ENCODE measurements around the gene LSG1.

LSG1 gene

DNA sequence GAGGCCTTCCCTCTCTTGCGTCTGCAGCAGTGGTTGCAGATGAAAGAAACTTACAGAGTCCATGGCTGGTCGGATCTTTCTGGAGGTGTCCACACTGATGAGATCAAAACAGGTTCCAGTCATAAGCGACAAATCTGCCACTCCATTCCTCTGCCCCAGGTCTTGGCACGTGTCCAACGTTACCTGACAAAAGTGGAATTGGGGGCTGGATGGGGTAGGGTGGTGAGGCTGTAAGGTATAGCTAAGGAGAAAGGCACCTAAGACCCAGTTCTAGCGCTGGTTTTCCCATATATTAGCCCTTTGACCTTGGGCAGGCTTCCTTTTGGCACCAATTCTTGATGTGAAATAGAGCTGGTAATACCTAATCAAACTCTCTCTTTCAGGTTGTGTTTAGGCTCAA, 24.7 kb upstream of the LSG1 start:
- TF ChIP-seq, protein P1, sequence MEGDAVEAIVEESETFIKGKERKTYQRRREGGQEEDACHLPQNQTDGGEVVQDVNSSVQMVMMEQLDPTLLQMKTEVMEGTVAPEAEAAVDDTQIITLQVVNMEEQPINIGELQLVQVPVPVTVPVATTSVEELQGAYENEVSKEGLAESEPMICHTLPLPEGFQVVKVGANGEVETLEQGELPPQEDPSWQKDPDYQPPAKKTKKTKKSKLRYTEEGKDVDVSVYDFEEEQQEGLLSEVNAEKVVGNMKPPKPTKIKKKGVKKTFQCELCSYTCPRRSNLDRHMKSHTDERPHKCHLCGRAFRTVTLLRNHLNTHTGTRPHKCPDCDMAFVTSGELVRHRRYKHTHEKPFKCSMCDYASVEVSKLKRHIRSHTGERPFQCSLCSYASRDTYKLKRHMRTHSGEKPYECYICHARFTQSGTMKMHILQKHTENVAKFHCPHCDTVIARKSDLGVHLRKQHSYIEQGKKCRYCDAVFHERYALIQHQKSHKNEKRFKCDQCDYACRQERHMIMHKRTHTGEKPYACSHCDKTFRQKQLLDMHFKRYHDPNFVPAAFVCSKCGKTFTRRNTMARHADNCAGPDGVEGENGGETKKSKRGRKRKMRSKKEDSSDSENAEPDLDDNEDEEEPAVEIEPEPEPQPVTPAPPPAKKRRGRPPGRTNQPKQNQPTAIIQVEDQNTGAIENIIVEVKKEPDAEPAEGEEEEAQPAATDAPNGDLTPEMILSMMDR (IDR thresholded peaks at IDR 0.05; ENCODE audit: low read depth, low read length), result no peak

DNA sequence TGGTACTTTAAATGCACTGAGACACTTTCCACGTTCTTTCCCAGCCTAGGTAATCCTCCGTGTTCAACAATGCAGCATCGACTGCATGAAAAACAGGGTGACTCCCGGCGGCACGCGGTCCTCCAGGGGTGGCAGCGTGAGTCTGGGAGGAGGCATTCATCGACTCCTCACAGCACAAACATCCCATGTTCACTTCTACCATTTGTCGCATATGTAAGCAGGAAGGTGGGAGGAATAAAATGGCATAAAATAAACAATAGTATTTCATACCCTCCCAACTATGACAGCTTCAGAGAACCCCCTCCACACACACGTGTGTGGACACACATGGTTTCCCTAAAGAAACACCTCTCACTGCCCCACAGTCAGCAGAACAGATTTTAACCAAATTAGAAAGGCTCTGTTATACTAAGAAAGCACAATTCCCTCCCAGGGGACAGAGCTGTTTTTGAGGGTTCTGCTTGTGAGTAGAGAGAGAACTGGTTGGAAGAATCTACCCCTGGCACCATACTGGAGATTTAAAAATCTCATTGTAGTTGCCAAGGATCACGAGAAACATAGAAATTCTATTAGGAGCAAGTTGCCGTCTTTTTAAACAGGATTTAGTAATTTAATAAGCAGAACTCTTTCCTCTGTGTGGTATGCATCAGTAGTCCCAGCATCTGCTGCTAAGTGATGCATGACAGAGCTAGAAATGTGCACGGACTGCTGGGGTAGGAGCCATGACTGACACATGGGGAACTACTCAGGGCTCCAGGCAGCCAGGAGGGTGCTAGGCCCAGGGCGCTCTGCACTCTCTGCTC, 19.7 kb upstream of the LSG1 start:
- TF ChIP-seq, protein P1 (IDR thresholded peaks at IDR 0.05; ENCODE audit: low read depth, low read length), result no peak
- no peak overlapping the region for H3K4me3 ChIP-seq (ENCODE audit: low read depth, low read length)

More for the DNA sequence above, 24.7 kb upstream of the LSG1 start:
- H3K4me3 ChIP-seq (ENCODE audit: low read depth, low read length), result no peak overlapping the region

DNA sequence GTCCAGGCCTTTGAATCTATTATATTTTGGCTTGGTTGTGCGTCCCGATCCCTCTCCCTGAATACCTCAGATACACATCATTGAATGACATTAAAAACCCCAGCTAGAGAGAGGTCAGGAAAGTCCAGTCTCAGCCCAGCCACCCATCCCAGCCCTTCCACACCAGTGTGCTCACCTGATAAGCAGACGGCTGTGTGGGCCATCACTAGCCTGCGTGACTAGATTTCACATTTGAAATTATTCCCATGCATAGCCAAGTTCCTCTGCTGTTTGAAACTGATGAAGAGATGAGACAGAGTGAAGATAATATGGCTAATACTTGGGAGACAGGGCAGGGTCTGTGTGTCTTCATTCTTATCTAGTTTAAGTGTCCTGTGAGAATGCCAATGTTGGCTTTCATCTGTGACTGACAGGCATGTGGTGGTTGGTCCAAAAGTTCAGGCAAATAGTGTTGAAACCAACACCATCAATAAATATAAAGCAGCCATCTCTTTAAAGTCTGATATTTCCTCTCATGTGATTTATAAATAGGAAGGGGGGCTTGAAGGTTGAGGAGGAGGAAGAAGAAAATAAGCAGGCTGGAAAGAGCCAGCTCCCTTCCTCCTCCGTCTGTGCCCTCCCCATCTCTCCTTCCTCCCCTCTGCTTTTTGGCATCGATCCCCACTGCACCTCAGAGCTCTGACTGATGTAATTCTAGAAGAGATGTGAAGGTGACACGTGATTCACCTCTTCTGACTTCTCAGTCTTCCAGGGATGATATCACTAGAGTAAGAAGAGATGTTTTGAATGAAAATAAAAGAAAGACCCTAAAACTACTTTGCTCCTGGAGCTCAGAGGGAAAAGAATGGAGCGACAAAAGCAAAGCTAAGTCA, 18.7 kb upstream of the LSG1 start:
- H3K4me3 ChIP-seq (ENCODE audit: low read depth, low read length), result no peak overlapping the region
- TF ChIP-seq, protein P1 (IDR thresholded peaks at IDR 0.05; ENCODE audit: low read depth, low read length), result no peak

DNA sequence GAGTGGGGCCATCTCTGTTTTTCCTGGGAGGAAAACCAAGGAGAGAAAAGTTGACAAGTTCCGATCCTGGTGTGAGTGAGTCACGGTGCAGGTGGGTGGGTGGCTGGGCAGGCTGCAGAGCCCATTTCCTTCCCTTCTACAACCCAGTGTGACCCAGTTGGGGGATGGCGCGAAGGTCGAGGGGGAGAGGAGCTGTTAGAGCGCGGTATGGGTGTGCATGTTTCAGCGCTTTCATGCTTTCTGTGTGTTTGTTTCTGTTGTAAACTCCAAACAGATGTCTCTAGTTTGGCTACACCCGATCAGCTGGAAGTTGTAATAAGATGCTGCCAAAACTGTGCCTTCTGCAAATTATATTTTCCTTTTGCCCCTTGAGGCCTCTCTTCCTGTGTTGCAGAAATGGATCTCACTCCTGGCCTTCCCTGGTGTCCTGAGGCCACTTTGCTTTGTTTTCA, 17.5 kb upstream of the LSG1 start:
- TF ChIP-seq, protein P1 (IDR thresholded peaks at IDR 0.05; ENCODE audit: low read depth, low read length), result no peak

DNA sequence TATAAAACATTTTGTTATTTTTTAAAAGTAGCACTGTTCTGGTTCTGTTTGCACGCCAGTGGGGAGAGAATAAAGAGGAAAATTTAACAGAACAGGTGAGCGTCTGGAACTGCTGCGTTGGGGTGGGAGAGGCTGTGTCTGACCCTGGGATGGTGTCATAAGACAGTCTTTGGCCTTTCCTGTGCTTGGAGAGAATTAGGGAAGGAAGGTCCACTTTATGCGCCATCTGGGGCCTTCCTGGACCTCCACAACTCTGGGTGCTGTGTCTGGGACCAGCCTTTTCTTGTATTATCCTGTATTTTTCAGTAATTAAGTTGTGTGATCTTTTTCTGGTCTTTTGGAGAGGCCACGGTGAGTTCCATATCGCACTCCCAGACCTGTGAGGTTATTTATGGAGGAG, 17.0 kb upstream of the LSG1 start:
- H3K4me3 ChIP-seq (ENCODE audit: low read depth, low read length), result peak overlapping the region; percentile 84

More for the DNA sequence above, 17.5 kb upstream of the LSG1 start:
- H3K4me3 ChIP-seq (ENCODE audit: low read depth, low read length), result peak overlapping the region; percentile 21

DNA sequence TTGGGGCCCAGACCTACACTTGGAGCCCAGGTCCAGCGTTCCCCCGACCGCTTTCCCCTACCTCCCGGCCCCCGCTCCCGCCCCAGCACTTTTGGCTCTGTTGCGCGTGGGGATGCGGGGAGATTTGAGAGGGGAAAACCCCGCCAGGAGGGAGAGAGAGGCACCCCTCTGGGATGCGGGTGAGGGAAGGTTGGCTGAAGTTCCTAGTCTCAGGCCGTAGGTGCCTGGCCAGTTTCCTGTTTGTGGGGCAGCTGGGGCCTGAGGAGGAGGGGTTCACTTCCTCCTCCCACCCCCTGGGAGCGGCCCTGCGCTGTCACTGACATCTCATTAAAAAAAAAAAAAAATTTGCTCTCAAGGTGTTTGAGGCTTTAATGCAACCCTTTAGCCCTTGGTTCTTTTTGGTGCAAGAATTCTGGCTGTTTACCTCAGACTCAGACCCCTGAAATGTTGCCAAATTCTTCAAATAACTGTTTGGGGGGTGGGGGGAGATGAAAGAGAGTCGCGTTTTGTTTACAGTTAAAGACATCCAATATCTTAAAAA, 16.3 kb upstream of the LSG1 start:
- H3K4me3 ChIP-seq (ENCODE audit: low read depth, low read length), result peak overlapping the region; percentile 84

More for the DNA sequence above, 17.0 kb upstream of the LSG1 start:
- TF ChIP-seq, protein P1 (IDR thresholded peaks at IDR 0.05; ENCODE audit: low read depth, low read length), result no peak

More for the DNA sequence above, 16.3 kb upstream of the LSG1 start:
- TF ChIP-seq, protein P1 (IDR thresholded peaks at IDR 0.05; ENCODE audit: low read depth, low read length), result no peak
